Naive thymus-derived CD4-positive, alpha-beta T cell (primary cell): Measurements from ENCODE around the gene HVCN1. TPM values are rescaled to one million over a fixed set of nuclear protein-coding genes. Genes with fewer than 3 reads are reported as not detected.
A peak's percentile ranks its signal among the peaks of the same experiment; 100 is the strongest.

Source experiments
- ATAC-seq: fragments of 150-1000 bp; cut with Tn5 transposase; 2 replicates; pipeline ENCODE4 v1.10.0; 2021; ENCODE audit warnings: mild to moderate bottlenecking, moderate library complexity
- CTCF ChIA-PET: fragments of 350-600 bp; sonication (Branson Sonifier 250); formaldehyde crosslinking; loops from one replicate; lab custom pipeline; 2021; ENCODE audit warnings: antibody characterized with exemption; lab: Charles Lee
- POLR2A ChIA-PET: fragments of 350-600 bp; sonication (Branson Sonifier 250); formaldehyde crosslinking; loops from one replicate; lab custom pipeline; 2021; ENCODE audit warnings: antibody characterized with exemption, inconsistent platforms; lab: Charles Lee
- DNase-seq, 9 donors: peaks; one replicate each; pipeline versions ENCODE4 v3.0.0 to v3.0.0-alpha.2; 2020 to 2022; ENCODE audit warnings: mixed read lengths in 1 of 9
- H3K27ac ChIP-seq: one replicate; pipeline ENCODE4 v1.7.0; 2013; ENCODE audit warnings: mild to moderate bottlenecking, low read depth, low read length, moderate library complexity
- H3K27me3 ChIP-seq, 2 donors: one replicate each; pipeline ENCODE4 v1.7.0; 2013; ENCODE audit warnings: low read length in 2 of 2, mild to moderate bottlenecking in 2 of 2, moderate library complexity in 2 of 2; ENCODE audit not compliant: control insufficient read depth in 2 of 2, insufficient read depth in 2 of 2
- H3K36me3 ChIP-seq, 3 experiments: 1 replicate in 2 of 3; 2 replicates in 1 of 3; pipeline ENCODE4 v1.7.0; 2013; ENCODE audit warnings: low read length in 3 of 3, mild to moderate bottlenecking in 3 of 3, moderate library complexity in 1 of 3; ENCODE audit not compliant: insufficient read depth in 3 of 3, control insufficient read depth in 2 of 3
- H3K4me1 ChIP-seq, 2 donors: one replicate each; pipeline ENCODE4 v1.7.0; 2013; ENCODE audit warnings: low read length in 2 of 2, mild to moderate bottlenecking in 2 of 2, moderate library complexity in 1 of 2; ENCODE audit not compliant: control insufficient read depth in 2 of 2, insufficient read depth in 2 of 2
- H3K4me3 ChIP-seq: 2 replicates; pipeline ENCODE4 v1.7.0; 2013; ENCODE audit warnings: mild to moderate bottlenecking, low read length
- H3K9me3 ChIP-seq, 3 experiments: 1 replicate in 2 of 3; 2 replicates in 1 of 3; pipeline ENCODE4 v1.7.0; 2013; ENCODE audit warnings: low read length in 3 of 3; ENCODE audit not compliant: control insufficient read depth in 2 of 3
- H3K27ac Mint-ChIP-seq, 9 donors: one replicate each; pipeline ENCODE4 v1.8.0; 2020 to 2022; ENCODE audit warnings: mixed read lengths in 9 of 9, mild to moderate bottlenecking in 8 of 9, moderate library complexity in 5 of 9, inconsistent platforms in 2 of 9
- H3K27me3 Mint-ChIP-seq, 5 donors: one replicate each; pipeline ENCODE4 v1.8.0; 2021 to 2022; ENCODE audit warnings: mixed read lengths in 5 of 5, mild to moderate bottlenecking in 1 of 5
- H3K36me3 Mint-ChIP-seq, 5 donors: one replicate each; pipeline ENCODE4 v1.8.0; 2020 to 2022; ENCODE audit warnings: mixed read lengths in 5 of 5, mild to moderate bottlenecking in 3 of 5, inconsistent platforms in 1 of 5
- H3K4me1 Mint-ChIP-seq, 7 donors: one replicate each; pipeline ENCODE4 v1.8.0; 2020 to 2022; ENCODE audit warnings: mixed read lengths in 7 of 7, mild to moderate bottlenecking in 3 of 7, inconsistent platforms in 1 of 7
- H3K4me3 Mint-ChIP-seq, 10 donors: one replicate each; pipeline ENCODE4 v1.8.0; 2020 to 2022; ENCODE audit warnings: mild to moderate bottlenecking in 10 of 10, mixed read lengths in 10 of 10, moderate library complexity in 6 of 10, inconsistent platforms in 2 of 10
- H3K9me3 Mint-ChIP-seq, 11 donors: one replicate each; pipeline ENCODE4 v1.8.0; 2020 to 2022; ENCODE audit warnings: mixed read lengths in 11 of 11, mild to moderate bottlenecking in 4 of 11, inconsistent platforms in 1 of 11, moderate library complexity in 1 of 11
- intact Hi-C, 2 donors: fragments of 100-400 bp; cut with micrococcal nuclease; formaldehyde crosslinking; loops; one replicate each; pipeline ENCODE4 v1.15.1; 2023
- polyA plus RNA-seq, 2 donors: library from polyadenylated mRNA; unstranded; fragments of 300-500 nt; fragmentation: Illumina TruSeq; gene quantifications; one replicate each; pipeline ENCODE4 v1.2.3, GENCODE V29; 2021
- total RNA-seq, 6 experiments: library from RNA in 5 of 6; stranded (reverse) in 5 of 6; gene quantifications; 1 replicate in 5 of 6; 2 replicates in 1 of 6; pipeline ENCODE4 v1.2.3 and lab custom pipeline; 2021 to 2026

HVCN1 gene
- total and polyA plus RNA-seq, 7 experiments from 2014 or later, result 6.4 to 25.3 (median 14.2) TPM

GRCh38 chr12:110698171-110698902 is 9.4 kb upstream of the HVCN1 start:
- peaks cover 5 to 25% (median 18%) of the 10 kb centered on the region in 7 donors for H3K4me1 Mint-ChIP-seq
- no peaks in the 10 kb centered on the region for H3K36me3 Mint-ChIP-seq
- no peaks in the 10 kb centered on the region for H3K9me3 Mint-ChIP-seq
- H3K4me3 Mint-ChIP-seq, result peak overlapping the region in 4 of 10 donors; percentile 14 to 69 (median 34)
- no peak overlapping the region for H3K27ac ChIP-seq
- intact Hi-C loops, result loop anchor here (1.0 to 5.0 kb wide), 14 partner anchors 9 to 598 kb away; partner anchors contain the start of genes ARPC3 (in 2 of the 2), HVCN1 (in 1 of the 2) and TCTN1 (in 1 of the 2)
- ATAC-seq (peak; percentile 96), DNase-seq (peak; percentile 51 to 87 (median 77))
- no peaks in the 10 kb centered on the region for H3K9me3 ChIP-seq
- no peaks in the 10 kb centered on the region for H3K36me3 ChIP-seq
- H3K4me3 ChIP-seq, result no peak overlapping the region
- ChIA-PET CTCF (interaction anchor here (0.7 to 1.4 kb wide), 7 partner anchors 11 to 147 kb away, joined by 3 to 6 read pairs (median 4); partner anchors contain the start of gene TCTN1), POLR2A (no interaction called here)
- peak overlapping the region in 6 of 9 donors; percentile 49 to 88 (median 74) for H3K27ac Mint-ChIP-seq
- H3K27me3 ChIP-seq, result no peaks in the 10 kb centered on the region
- H3K27me3 Mint-ChIP-seq, result no peaks in the 10 kb centered on the region
- peaks cover 7 to 10% of the 10 kb centered on the region in 2 donors for H3K4me1 ChIP-seq

- no peaks in the 10 kb centered on the region for H3K9me3 ChIP-seq
- ChIA-PET CTCF (interaction anchor here (0.8 to 1.4 kb wide), 6 partner anchors 19 to 152 kb away, joined by 3 to 13 read pairs (median 4); partner anchors contain the start of gene TCTN1), POLR2A (interaction anchor here (1.3 kb wide), 1 partner anchor 195 kb away, joined by 3 read pairs; the partner anchor contains the start of genes RAD9B and VPS29)
- H3K9me3 Mint-ChIP-seq, result no peaks in the 10 kb centered on the region
- H3K36me3 Mint-ChIP-seq, result no peaks in the 10 kb centered on the region
- no peaks in the 10 kb centered on the region for H3K36me3 ChIP-seq
- H3K4me3 ChIP-seq, result no peak overlapping the region
- DNase-seq, result no peak
- peaks cover 5 to 31% (median 18%) of the 10 kb centered on the region in 7 donors for H3K4me1 Mint-ChIP-seq
- no peaks in the 10 kb centered on the region for H3K27me3 Mint-ChIP-seq
- H3K27me3 ChIP-seq, result no peaks in the 10 kb centered on the region
- peaks cover 7 to 10% of the 10 kb centered on the region in 2 donors for H3K4me1 ChIP-seq
- no peak overlapping the region for H3K27ac ChIP-seq
- peak overlapping the region in 1 of 10 donors; percentile 6 for H3K4me3 Mint-ChIP-seq
- intact Hi-C loops, result loop anchor here in 1 of 2 donors (5.0 kb wide), 1 partner anchor 40 kb away; no protein-coding TSS in a partner anchor
- H3K27ac Mint-ChIP-seq, result peak overlapping the region in 5 of 9 donors; percentile 12 to 66 (median 23)
- no peak for ATAC-seq
These were observed 8.3 kb upstream of the HVCN1 start for GRCh38 chr12:110697236-110697635.

- H3K4me3 ChIP-seq, result no peak overlapping the region
- no peak for ATAC-seq
- intact Hi-C loops, result loop anchor here in 1 of 2 donors (5.0 kb wide), 1 partner anchor 39 kb away; no protein-coding TSS in a partner anchor
- H3K9me3 Mint-ChIP-seq, result no peaks in the 10 kb centered on the region
- no peaks in the 10 kb centered on the region for H3K36me3 ChIP-seq
- DNase-seq, result no peak
- H3K4me3 Mint-ChIP-seq, result no peak overlapping the region
- H3K4me1 ChIP-seq, result peaks cover 7 to 10% of the 10 kb centered on the region in 2 donors
- no peak overlapping the region for H3K27ac Mint-ChIP-seq
- H3K27ac ChIP-seq, result no peak overlapping the region
- no peaks in the 10 kb centered on the region for H3K27me3 Mint-ChIP-seq
- H3K4me1 Mint-ChIP-seq, result peaks cover 12 to 39% (median 23%) of the 10 kb centered on the region in 7 donors
- no peaks in the 10 kb centered on the region for H3K9me3 ChIP-seq
- no peaks in the 10 kb centered on the region for H3K27me3 ChIP-seq
- no peaks in the 10 kb centered on the region for H3K36me3 Mint-ChIP-seq
- CTCF ChIA-PET, result interaction anchor here (0.7 to 1.6 kb wide), 4 partner anchors 9 to 192 kb away, joined by 3 to 8 read pairs (median 4); no protein-coding TSS in a partner anchor
- POLR2A ChIA-PET, result interaction anchor here (1.3 kb wide), 1 partner anchor 194 kb away, joined by 3 read pairs; the partner anchor contains the start of genes RAD9B and VPS29
These were observed 7.4 kb upstream of the HVCN1 start for GRCh38 chr12:110696283-110696682.

- no peaks in the 10 kb centered on the region for H3K9me3 ChIP-seq
- POLR2A ChIA-PET, result no interaction called here
- intact Hi-C loops, result no loop called here
- H3K4me3 Mint-ChIP-seq, result no peak overlapping the region
- H3K9me3 Mint-ChIP-seq, result no peaks in the 10 kb centered on the region
- H3K4me3 ChIP-seq, result no peak overlapping the region
- no peaks in the 10 kb centered on the region for H3K36me3 ChIP-seq
- no peak overlapping the region for H3K27ac ChIP-seq
- no peaks in the 10 kb centered on the region for H3K27me3 ChIP-seq
- DNase-seq, result no peak
- peak; percentile 46 for ATAC-seq
- CTCF ChIA-PET, result interaction anchor here (0.6 to 1.3 kb wide), 4 partner anchors 39 to 119 kb away, joined by 3 to 6 read pairs (median 3); no protein-coding TSS in a partner anchor
- no peaks in the 10 kb centered on the region for H3K36me3 Mint-ChIP-seq
- H3K27me3 Mint-ChIP-seq, result no peaks in the 10 kb centered on the region
- H3K4me1 ChIP-seq, result peaks cover 14 to 16% of the 10 kb centered on the region in 2 donors
- peak overlapping the region in 6 of 9 donors; percentile 27 to 65 (median 62) for H3K27ac Mint-ChIP-seq
- peaks cover 24 to 51% (median 33%) of the 10 kb centered on the region in 7 donors for H3K4me1 Mint-ChIP-seq
These were observed 5.5 kb upstream of the HVCN1 start for GRCh38 chr12:110694330-110694901.

- peak overlapping the region in 6 of 9 donors; percentile 27 to 68 (median 51) for H3K27ac Mint-ChIP-seq
- CTCF ChIA-PET, result interaction anchor here (0.6 to 1.3 kb wide), 6 partner anchors 15 to 252 kb away, joined by 3 to 6 read pairs (median 3); no protein-coding TSS in a partner anchor
- H3K4me1 ChIP-seq, result peaks cover 14 to 16% of the 10 kb centered on the region in 2 donors
- no peaks in the 10 kb centered on the region for H3K9me3 Mint-ChIP-seq
- ATAC-seq, result peak; percentile 19
- H3K27me3 Mint-ChIP-seq, result no peaks in the 10 kb centered on the region
- POLR2A ChIA-PET, result no interaction called here
- no peak overlapping the region for H3K4me3 ChIP-seq
- H3K4me1 Mint-ChIP-seq, result peaks cover 26 to 52% (median 34%) of the 10 kb centered on the region in 7 donors
- DNase-seq, result peak in 1 of 9 donors; percentile 18
- H3K36me3 Mint-ChIP-seq, result no peaks in the 10 kb centered on the region
- no peaks in the 10 kb centered on the region for H3K36me3 ChIP-seq
- H3K4me3 Mint-ChIP-seq, result peak overlapping the region in 3 of 10 donors; percentile 19 to 61 (median 45)
- intact Hi-C loops, result no loop called here
- H3K27me3 ChIP-seq, result no peaks in the 10 kb centered on the region
- no peak overlapping the region for H3K27ac ChIP-seq
- H3K9me3 ChIP-seq, result no peaks in the 10 kb centered on the region
These were observed 4.8 kb upstream of the HVCN1 start for GRCh38 chr12:110693731-110694130.

GRCh38 chr12:110690127-110690430 is 1.2 kb upstream of the HVCN1 start:
- Mint-ChIP-seq H3K4me1 (peaks cover 27 to 71% (median 50%) of the 10 kb centered on the region in 7 donors), H3K27ac (peak overlapping the region; percentile 69 to 96 (median 91)), H3K9me3 (peaks cover 0 to 2% (median 0%) of the 10 kb centered on the region in 11 donors), H3K27me3 (peaks cover 0 to 9% (median 0%) of the 10 kb centered on the region in 5 donors), H3K36me3 (peaks cover 0 to 20% (median 10%) of the 10 kb centered on the region in 5 donors), H3K4me3 (peak overlapping the region; percentile 84 to 98 (median 92))
- Histone ChIP-seq H3K9me3 (no peaks in the 10 kb centered on the region), H3K27me3 (no peaks in the 10 kb centered on the region), H3K27ac (peak overlapping the region; percentile 66), H3K4me3 (peak overlapping the region; percentile 44), H3K4me1 (peaks cover 13 to 14% of the 10 kb centered on the region in 2 donors), H3K36me3 (no peaks in the 10 kb centered on the region)
- POLR2A ChIA-PET, result interaction anchor here (0.6 to 1.9 kb wide), 8 partner anchors 12 to 222 kb away, joined by 3 to 10 read pairs (median 4); partner anchors contain the start of genes FAM216A, GPN3 and TCTN1
- intact Hi-C loops, result no loop called here
- DNase-seq (no peak), ATAC-seq (no peak)
- CTCF ChIA-PET, result interaction anchor here (0.7 to 0.9 kb wide), 3 partner anchors 11 to 237 kb away, joined by 3 read pairs; no protein-coding TSS in a partner anchor
